ENCODE measurements around the gene SEC22C. TPM values are rescaled to one million over a fixed set of nuclear protein-coding genes. Genes with fewer than 3 reads are reported as not detected.

The SEC22C gene
- total RNA-seq, 1 donor, result 78.6 TPM

DNA sequence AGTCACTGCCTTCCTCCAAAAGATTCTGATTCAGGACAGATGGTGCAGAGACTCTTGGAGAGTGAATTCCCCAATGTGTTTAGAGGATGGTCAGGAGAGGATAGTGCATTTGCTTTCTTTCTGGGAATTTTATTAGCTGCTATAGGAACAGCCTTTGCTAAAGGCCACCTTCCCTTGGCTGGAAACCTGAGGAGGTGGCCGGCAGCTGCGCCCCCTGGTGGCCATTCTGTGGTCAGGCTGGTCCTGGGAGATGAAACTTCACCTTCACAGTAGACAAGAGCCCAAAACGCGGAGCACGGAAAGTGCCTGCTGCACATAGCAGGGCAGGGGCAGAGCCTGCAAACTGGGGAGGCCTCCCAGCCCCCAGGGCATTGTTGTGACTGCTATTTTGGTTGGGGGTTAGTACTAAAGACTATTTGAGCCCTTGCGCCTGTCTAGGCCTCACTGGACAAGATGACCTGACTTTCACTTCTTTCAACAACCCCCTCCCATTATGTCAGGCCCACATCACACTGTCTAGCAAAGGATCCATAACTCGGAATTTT is 34.3 kb downstream of the SEC22C start:
- H3K4me3 ChIP-seq (ENCODE audit: low read depth, low read length), result no peak overlapping the region
- TF ChIP-seq, protein P1, sequence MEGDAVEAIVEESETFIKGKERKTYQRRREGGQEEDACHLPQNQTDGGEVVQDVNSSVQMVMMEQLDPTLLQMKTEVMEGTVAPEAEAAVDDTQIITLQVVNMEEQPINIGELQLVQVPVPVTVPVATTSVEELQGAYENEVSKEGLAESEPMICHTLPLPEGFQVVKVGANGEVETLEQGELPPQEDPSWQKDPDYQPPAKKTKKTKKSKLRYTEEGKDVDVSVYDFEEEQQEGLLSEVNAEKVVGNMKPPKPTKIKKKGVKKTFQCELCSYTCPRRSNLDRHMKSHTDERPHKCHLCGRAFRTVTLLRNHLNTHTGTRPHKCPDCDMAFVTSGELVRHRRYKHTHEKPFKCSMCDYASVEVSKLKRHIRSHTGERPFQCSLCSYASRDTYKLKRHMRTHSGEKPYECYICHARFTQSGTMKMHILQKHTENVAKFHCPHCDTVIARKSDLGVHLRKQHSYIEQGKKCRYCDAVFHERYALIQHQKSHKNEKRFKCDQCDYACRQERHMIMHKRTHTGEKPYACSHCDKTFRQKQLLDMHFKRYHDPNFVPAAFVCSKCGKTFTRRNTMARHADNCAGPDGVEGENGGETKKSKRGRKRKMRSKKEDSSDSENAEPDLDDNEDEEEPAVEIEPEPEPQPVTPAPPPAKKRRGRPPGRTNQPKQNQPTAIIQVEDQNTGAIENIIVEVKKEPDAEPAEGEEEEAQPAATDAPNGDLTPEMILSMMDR (IDR thresholded peaks at IDR 0.05; ENCODE audit: insufficient read depth, low read depth, low read length), result peak; percentile 97
- DNase-seq (ENCODE audit: low read depth), result peak; percentile 54

DNA sequence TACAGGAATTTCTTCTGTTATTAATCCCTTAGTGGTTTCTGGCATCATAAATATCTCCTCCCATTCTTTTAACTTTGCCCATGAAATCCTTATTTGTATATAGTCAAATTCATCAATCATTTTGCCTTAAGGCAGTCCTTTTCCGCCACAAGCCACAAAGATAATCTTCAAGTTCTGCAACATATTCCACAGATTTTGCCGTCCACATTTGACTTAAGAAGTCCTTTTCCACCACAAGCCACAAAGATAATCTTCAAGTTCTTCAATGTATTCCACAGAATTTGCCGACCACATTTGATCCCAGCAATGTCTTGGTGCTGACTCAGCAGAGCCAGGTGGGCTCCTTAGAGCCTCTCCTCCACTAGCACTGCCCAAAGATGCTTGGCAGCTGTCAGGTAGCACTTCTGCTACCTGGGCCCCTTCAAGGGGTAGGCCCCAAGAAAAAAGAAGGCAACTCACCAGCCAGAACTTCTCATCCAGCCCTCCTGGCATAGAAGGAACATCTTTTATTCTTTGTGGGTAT is 35.0 kb downstream of the SEC22C start:
- DNase-seq (ENCODE audit: low read depth), result no peak
- TF ChIP-seq, protein P1 (IDR thresholded peaks at IDR 0.05; ENCODE audit: insufficient read depth, low read depth, low read length), result no peak
- no peak overlapping the region for H3K4me3 ChIP-seq (ENCODE audit: low read depth, low read length)

DNA sequence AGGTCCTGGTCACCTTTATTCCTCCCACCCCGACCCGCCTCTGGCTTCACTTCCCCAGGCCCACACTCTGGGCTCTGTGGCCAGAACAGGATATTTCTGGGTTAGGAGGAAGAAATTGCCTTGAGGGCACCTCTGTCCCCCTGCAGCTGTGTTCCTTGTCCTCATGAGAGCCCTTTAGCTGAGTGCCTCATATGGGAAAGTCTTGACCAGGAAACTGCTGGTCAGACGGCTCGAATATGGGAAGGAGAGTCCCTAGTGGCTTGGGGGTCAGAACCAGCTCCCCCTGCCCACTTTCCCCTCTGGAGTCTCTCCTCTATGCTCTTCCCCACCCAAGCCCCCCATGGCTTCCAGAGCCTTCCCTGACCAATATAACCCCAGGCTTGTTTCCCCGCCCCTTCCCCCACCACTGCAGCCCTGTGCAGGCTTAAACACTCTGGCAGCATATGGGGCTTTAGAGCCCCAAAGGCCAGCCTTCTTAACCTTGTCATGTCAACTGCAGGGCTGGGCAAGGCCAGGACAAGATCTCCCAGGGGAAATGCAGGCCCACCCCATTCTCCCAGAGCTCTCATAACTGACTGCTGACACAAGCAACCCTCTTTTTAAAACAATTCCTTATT is 36.4 kb downstream of the SEC22C start:
- no peak overlapping the region for H3K4me3 ChIP-seq (ENCODE audit: low read depth, low read length)
- TF ChIP-seq, protein P1 (IDR thresholded peaks at IDR 0.05; ENCODE audit: insufficient read depth, low read depth, low read length), result no peak
- DNase-seq (ENCODE audit: low read depth), result no peak

DNA sequence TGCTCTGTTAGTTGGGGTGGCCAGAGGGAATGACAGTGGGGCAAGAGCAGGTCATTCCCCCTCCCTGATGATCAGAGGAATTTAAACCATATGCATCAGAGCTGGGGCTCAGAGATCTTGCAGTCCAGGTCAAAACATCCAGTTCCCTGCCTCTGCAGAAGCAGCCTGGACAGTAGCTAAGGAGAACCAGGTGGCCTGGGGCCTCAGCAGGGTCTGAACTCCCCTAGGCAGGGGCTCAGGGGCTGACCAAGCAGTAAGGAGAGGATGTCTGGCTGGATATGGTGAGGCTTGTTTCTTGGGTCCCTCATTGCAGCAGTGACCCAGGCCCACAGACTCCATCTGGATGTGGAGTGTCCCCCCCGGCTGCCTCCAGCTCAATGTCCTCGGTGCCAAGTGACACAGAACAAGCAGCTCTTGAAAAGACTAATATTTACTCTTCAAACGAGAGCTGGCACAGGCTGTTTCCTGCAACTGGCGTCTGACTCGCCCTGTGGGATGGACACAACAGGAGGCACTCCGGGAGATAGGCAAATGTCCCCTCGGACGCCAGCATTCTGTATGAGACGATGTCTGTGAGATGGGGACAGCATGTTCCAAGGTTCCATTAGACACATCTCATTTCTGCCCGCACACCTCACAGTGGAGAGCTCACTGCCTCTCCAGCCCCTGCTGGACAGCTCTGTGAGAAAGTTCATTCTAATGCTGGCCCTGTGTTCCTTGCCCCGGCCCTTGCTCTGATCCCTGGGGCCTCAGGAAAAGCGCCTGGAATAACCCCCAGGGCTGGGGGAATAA is 37.1 kb downstream of the SEC22C start:
- no peak for DNase-seq (ENCODE audit: low read depth)
- TF ChIP-seq, protein P1 (IDR thresholded peaks at IDR 0.05; ENCODE audit: insufficient read depth, low read depth, low read length), result peak; percentile 17
- no peak overlapping the region for H3K4me3 ChIP-seq (ENCODE audit: low read depth, low read length)

DNA sequence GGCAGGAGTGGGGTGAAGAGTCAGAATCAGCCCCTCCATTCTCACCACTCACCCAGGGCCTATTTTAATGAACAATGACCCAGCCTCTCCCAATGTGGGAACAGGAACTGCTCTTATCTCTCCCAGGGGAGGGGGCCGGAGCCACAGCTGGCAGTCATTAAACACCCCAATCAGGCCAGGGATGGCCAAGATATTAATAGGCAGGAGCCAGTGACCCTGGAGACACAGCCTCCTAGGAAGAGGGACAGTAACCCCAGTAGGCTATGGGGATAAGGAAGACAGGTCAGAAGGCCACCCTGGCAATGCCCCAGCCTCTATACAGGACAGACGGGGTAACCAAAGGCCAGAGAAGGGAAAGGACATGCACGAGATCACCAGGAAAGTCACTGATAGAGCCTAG is 40.7 kb downstream of the SEC22C start:
- H3K4me3 ChIP-seq (ENCODE audit: low read depth, low read length), result no peak overlapping the region
- TF ChIP-seq, protein P1 (IDR thresholded peaks at IDR 0.05; ENCODE audit: insufficient read depth, low read depth, low read length), result no peak
- no peak for DNase-seq (ENCODE audit: low read depth)

DNA sequence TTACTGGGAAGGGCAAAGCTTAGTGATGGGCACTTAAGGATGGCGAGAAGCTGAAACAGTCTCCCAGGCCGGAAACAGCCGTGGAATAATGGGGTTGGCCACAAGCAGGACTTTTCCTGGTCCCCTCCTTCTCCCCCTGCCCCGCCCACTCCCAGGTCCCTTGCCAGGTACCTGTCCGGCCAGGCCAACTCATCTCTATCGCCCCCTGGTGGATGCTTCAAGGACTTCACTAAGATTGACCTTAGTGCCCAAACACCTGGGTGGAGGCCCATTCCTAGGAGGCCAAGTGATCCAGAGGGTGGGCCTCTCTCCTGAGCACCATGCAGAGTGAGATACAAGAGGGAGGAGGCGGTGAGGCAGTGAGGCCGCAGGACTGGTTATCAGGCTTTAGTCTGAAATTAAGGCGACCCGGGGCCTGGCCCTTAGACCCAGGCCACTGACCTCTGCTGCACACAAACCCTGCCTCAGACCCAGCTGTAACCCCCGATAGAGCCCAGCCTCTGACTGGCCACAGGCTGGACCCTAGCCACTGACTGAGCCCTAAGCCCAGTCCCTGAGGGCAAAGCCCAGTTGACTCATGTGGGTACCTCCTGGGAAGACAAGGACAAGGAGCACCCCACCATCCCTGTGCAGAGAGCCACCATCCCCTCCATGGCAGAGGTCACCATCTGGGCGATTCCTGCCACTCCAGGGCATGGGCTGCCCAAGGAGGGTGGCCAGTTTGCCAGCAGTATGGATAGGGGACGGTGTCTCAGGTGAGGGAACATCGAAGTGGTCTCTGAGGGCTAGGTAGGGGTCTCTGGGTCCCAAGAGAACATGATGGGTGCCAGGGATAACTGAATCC is 41.7 kb downstream of the SEC22C start:
- TF ChIP-seq, protein P1 (IDR thresholded peaks at IDR 0.05; ENCODE audit: insufficient read depth, low read depth, low read length), result peak; percentile 74
- DNase-seq (ENCODE audit: low read depth), result peak; percentile 26
- no peak overlapping the region for H3K4me3 ChIP-seq (ENCODE audit: low read depth, low read length)
